Caco-2 (cell line): ENCODE data around the gene PECR. TPM values are rescaled to one million over a fixed set of nuclear protein-coding genes. Genes with fewer than 3 reads are reported as not detected.

Source experiments
- Bru-seq: library from RNA; stranded (reverse); fragments of 400-500 nt; gene quantifications from one replicate; lab custom pipeline; 2021; lab: Mats Ljungman, UMichigan
- BruChase-seq, 2 experiments: library from RNA; stranded (reverse); fragments of 400-500 nt; gene quantifications; one replicate each; lab custom pipeline; 2021; lab: Mats Ljungman, UMichigan
- BruUV-seq: library from RNA; stranded (reverse); fragments of 400-500 nt; replicated peaks from 2 replicates; lab custom pipeline; 2021; lab: Mats Ljungman, UMichigan
- CTCF ChIA-PET: fragments of 300-600 bp; sonication (Branson Sonifier 250); formaldehyde crosslinking; loops from one replicate; lab custom pipeline; 2022; ENCODE audit warnings: antibody characterized with exemption; lab: Charles Lee
- POLR2A ChIA-PET: fragments of 300-600 bp; sonication (Branson Sonifier 250); formaldehyde crosslinking; loops from one replicate; lab custom pipeline; 2022; ENCODE audit warnings: antibody characterized with exemption; lab: Charles Lee
- DNase-seq, 2 experiments: peaks; one replicate each; pipeline versions ENCODE4 v3.0.0 to v3.0.0-alpha.2; 2020 to 2022
- H3K27me3 ChIP-seq: replicated peaks from 2 replicates; pipeline ENCODE4 v1.6.0; 2011; ENCODE audit warnings: low read length; ENCODE audit not compliant: control insufficient read depth, insufficient read depth
- H3K36me3 ChIP-seq: 2 replicates; pipeline ENCODE4 v1.5.1; 2011; ENCODE audit warnings: low read length; ENCODE audit not compliant: control insufficient read depth, insufficient read depth
- H3K4me1 ChIP-seq: fragments of 250-450 bp; sonication (Bioruptor Pico); 2 replicates; pipeline ENCODE4 v1.5.1; 2020; ENCODE audit warnings: mild to moderate bottlenecking
- H3K4me3 ChIP-seq: 2 replicates; pipeline ENCODE4 v1.5.1; 2011; ENCODE audit warnings: low read depth, mild to moderate bottlenecking, control low read depth, low read length
- H3K9me3 ChIP-seq: fragments of 250-450 bp; sonication (Bioruptor Pico); 2 replicates; pipeline ENCODE4 v1.5.1; 2020; ENCODE audit warnings: mild to moderate bottlenecking, moderate library complexity
- H3K27ac Mint-ChIP-seq: one replicate; pipeline ENCODE4 v1.8.0; 2022; ENCODE audit warnings: mixed read lengths; ENCODE audit not compliant: unreplicated experiment
- H3K27me3 Mint-ChIP-seq: one replicate; pipeline ENCODE4 v1.8.0; 2022; ENCODE audit warnings: mixed read lengths; ENCODE audit not compliant: insufficient read depth, unreplicated experiment
- H3K36me3 Mint-ChIP-seq: one replicate; pipeline ENCODE4 v1.8.0; 2022; ENCODE audit warnings: mild to moderate bottlenecking, mixed read lengths; ENCODE audit not compliant: insufficient read depth, unreplicated experiment
- H3K4me1 Mint-ChIP-seq: one replicate; pipeline ENCODE4 v1.8.0; 2022; ENCODE audit warnings: low read depth, mixed read lengths; ENCODE audit not compliant: unreplicated experiment
- H3K4me3 Mint-ChIP-seq: one replicate; pipeline ENCODE4 v1.8.0; 2022; ENCODE audit warnings: mild to moderate bottlenecking, moderate library complexity, mixed read lengths; ENCODE audit not compliant: unreplicated experiment
- H3K9me3 Mint-ChIP-seq: one replicate; pipeline ENCODE4 v1.8.0; 2022; ENCODE audit warnings: mixed read lengths; ENCODE audit not compliant: unreplicated experiment
- CTCF ChIP-seq, 2 experiments: fragments of 200-600 bp in 1 of 2; IDR thresholded peaks; 1 replicate in 1 of 2; 2 replicates in 1 of 2; pipeline versions ENCODE4 v1.5.1 to v1.8.0; 2011 to 2022; ENCODE audit warnings: antibody characterized with exemption in 1 of 2, control low read depth in 1 of 2, inconsistent platforms in 1 of 2, low read depth in 1 of 2, low read length in 1 of 2, mild to moderate bottlenecking in 1 of 2, moderate library complexity in 1 of 2; ENCODE audit not compliant: insufficient read depth in 1 of 2, severe bottlenecking in 1 of 2, unreplicated experiment in 1 of 2
- intact Hi-C: fragments of 100-400 bp; cut with micrococcal nuclease; formaldehyde crosslinking; loops from one replicate; pipeline ENCODE4 v1.10.0; 2022; ENCODE audit not compliant: unreplicated experiment
- long read RNA-seq: library from polyadenylated mRNA; stranded (forward); transcript quantifications from one replicate; pipeline ENCODE4 v2.0.0, GENCODE V29; 2022
- total RNA-seq: library from RNA; stranded (reverse); gene quantifications from 2 replicates; pipeline ENCODE4 v1.2.3, GENCODE V29; 2022

PECR gene
- total RNA-seq: 29.1 and 42.0 TPM in 2 replicates
- percentile 79 among the genes with signal in this experiment for Bru-seq, nascent RNA
- percentile 64 among the genes with signal in this experiment for BruChase-seq, experiment 1, labeled RNA remaining after a 2-hour chase
- percentile 66 among the genes with signal in this experiment for BruChase-seq, experiment 2, labeled RNA remaining after a 6-hour chase
- long read RNA-seq, transcript PECR-201 (8 exons, 1,853 nt): major isoform, 42 of 51 reads
- long read RNA-seq, partial matches to known transcripts: 1 of 51 reads
- long read RNA-seq, other reads (novel, unspliced or antisense): 7 of 51 reads

- intact Hi-C loops: loop anchor here (1.0 kb wide), 2 partner anchors 28 to 33 kb away; partner anchors contain the start of gene XRCC5
- no peaks in the 10 kb centered on the region for H3K9me3 ChIP-seq
- no peaks in the 10 kb centered on the region for H3K36me3 ChIP-seq
- H3K36me3 Mint-ChIP-seq: no peaks in the 10 kb centered on the region
- no peaks in the 10 kb centered on the region for H3K27me3 Mint-ChIP-seq
- CTCF ChIA-PET: interaction anchor here (0.6 to 1.0 kb wide), 6 partner anchors 18 to 732 kb away, joined by 3 to 5 read pairs (median 3); no protein-coding TSS in a partner anchor
- peaks cover 6% of the 10 kb centered on the region for H3K4me1 Mint-ChIP-seq
- BruUV-seq: no TSS peak
- H3K4me3 Mint-ChIP-seq: peak within 1 kb of the TSS; percentile 86
- H3K4me3 ChIP-seq: peak within 1 kb of the TSS; percentile 98
- H3K27me3 ChIP-seq: no peaks in the 10 kb centered on the region
- POLR2A ChIA-PET: interaction anchor here (1.0 to 1.1 kb wide), 4 partner anchors 22 to 33 kb away, joined by 3 to 4 read pairs (median 4); partner anchors contain the start of gene XRCC5
- peaks cover 14% of the 10 kb centered on the region for H3K4me1 ChIP-seq
- DNase-seq: peak; percentile 85
- TF ChIP-seq CTCF (IDR thresholded peaks at IDR 0.05; ENCODE audit: insufficient read depth in 1 of 2, low read depth in 1 of 2, low read length in 1 of 2, severe bottlenecking in 1 of 2, unreplicated experiment in 1 of 2): no peak
- H3K9me3 Mint-ChIP-seq: no peaks in the 10 kb centered on the region
- H3K27ac Mint-ChIP-seq: peak within 1 kb of the TSS; percentile 42
Measured at GRCh38 chr2:216081487-216082116, at the start of gene PECR, which contains the start of gene TMEM169. Gene PECR (minus strand): TSS chr2:216081809. CDS start chr2:216081741, 68 bp downstream. Gene TMEM169 (plus strand): TSS chr2:216081919. CDS start chr2:216095964, 14,045 bp downstream.

GRCh38 chr2:216130346-216130971 lies 48.9 kb upstream of the PECR start:
- H3K4me1 Mint-ChIP-seq: peaks cover 5% of the 10 kb centered on the region
- no peaks in the 10 kb centered on the region for H3K9me3 Mint-ChIP-seq
- BruUV-seq: no TSS peak
- H3K4me3 ChIP-seq: no peak overlapping the region
- intact Hi-C loops: no loop called here
- H3K9me3 ChIP-seq: no peaks in the 10 kb centered on the region
- no peak for DNase-seq
- H3K4me1 ChIP-seq: no peaks in the 10 kb centered on the region
- peaks cover 84% of the 10 kb centered on the region for H3K36me3 Mint-ChIP-seq
- H3K27me3 ChIP-seq: no peaks in the 10 kb centered on the region
- H3K36me3 ChIP-seq: peaks cover 4% of the 10 kb centered on the region
- ChIA-PET CTCF (no interaction called here), POLR2A (no interaction called here)
- TF ChIP-seq CTCF (IDR thresholded peaks at IDR 0.05; ENCODE audit: insufficient read depth in 1 of 2, low read depth in 1 of 2, low read length in 1 of 2, severe bottlenecking in 1 of 2, unreplicated experiment in 1 of 2): peak in 1 of 2 experiments; percentile 15
- H3K27ac Mint-ChIP-seq: no peak overlapping the region
- no peak overlapping the region for H3K4me3 Mint-ChIP-seq
- no peaks in the 10 kb centered on the region for H3K27me3 Mint-ChIP-seq

- no TSS peak for BruUV-seq
- POLR2A ChIA-PET: no interaction called here
- no peak overlapping the region for H3K27ac Mint-ChIP-seq
- no peak for DNase-seq
- no peaks in the 10 kb centered on the region for H3K4me1 ChIP-seq
- no peak overlapping the region for H3K4me3 ChIP-seq
- peaks cover 83% of the 10 kb centered on the region for H3K36me3 Mint-ChIP-seq
- H3K36me3 ChIP-seq: peaks cover 2% of the 10 kb centered on the region
- no peak for TF ChIP-seq CTCF (IDR thresholded peaks at IDR 0.05; ENCODE audit: insufficient read depth in 1 of 2, low read depth in 1 of 2, low read length in 1 of 2, severe bottlenecking in 1 of 2, unreplicated experiment in 1 of 2)
- no peaks in the 10 kb centered on the region for H3K27me3 ChIP-seq
- CTCF ChIA-PET: no interaction called here
- no peaks in the 10 kb centered on the region for H3K27me3 Mint-ChIP-seq
- no peak overlapping the region for H3K4me3 Mint-ChIP-seq
- no peaks in the 10 kb centered on the region for H3K4me1 Mint-ChIP-seq
- H3K9me3 ChIP-seq: no peaks in the 10 kb centered on the region
- H3K9me3 Mint-ChIP-seq: no peaks in the 10 kb centered on the region
- intact Hi-C loops: no loop called here
Measured at GRCh38 chr2:216126943-216127342, 45.3 kb upstream of the PECR start.
